A673 (cell line): ENCODE data around the gene SPRR1B.

ENCODE experiments used
- EZH2 ChIP-seq: fragments of 200-600 bp; sonication (generic); IDR thresholded peaks from 2 replicates; pipeline ENCODE4 v1.6.1; 2017; ENCODE audit warnings: borderline replicate concordance, low read depth, mild to moderate bottlenecking, mixed read lengths, antibody characterized with exemption, low read length; ENCODE audit not compliant: poor library complexity, severe bottlenecking
- TF ChIP-seq, protein P1 (sequence below): fragments of 300-800, 200-600 bp; sonication (generic); conservative IDR thresholded peaks from 2 replicates; pipeline ENCODE4 v1.5.1; 2017; ENCODE audit warnings: low read depth, mild to moderate bottlenecking, antibody characterized with exemption, low read length, moderate library complexity, mixed read lengths

DNA sequence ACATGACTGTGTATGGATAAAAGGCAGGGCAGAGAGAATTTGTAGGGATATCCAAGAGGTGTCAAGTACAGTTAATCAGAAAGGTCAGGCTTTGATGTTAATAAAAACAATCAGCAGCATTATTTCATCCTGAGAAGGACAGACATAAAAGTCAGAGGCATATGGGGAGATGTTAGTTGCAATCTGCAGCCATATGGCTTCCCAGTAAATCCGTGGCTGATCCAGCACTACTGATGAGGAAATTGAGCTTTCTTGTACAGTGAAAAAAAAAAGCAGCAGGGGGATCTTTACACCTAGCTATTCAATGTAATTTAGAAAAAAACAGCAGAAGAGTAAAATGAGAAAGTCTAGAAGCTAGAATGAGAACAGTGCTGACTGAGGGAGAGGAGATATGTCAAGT is 2.2 kb upstream of the SPRR1B start:
- TF ChIP-seq, protein P1, sequence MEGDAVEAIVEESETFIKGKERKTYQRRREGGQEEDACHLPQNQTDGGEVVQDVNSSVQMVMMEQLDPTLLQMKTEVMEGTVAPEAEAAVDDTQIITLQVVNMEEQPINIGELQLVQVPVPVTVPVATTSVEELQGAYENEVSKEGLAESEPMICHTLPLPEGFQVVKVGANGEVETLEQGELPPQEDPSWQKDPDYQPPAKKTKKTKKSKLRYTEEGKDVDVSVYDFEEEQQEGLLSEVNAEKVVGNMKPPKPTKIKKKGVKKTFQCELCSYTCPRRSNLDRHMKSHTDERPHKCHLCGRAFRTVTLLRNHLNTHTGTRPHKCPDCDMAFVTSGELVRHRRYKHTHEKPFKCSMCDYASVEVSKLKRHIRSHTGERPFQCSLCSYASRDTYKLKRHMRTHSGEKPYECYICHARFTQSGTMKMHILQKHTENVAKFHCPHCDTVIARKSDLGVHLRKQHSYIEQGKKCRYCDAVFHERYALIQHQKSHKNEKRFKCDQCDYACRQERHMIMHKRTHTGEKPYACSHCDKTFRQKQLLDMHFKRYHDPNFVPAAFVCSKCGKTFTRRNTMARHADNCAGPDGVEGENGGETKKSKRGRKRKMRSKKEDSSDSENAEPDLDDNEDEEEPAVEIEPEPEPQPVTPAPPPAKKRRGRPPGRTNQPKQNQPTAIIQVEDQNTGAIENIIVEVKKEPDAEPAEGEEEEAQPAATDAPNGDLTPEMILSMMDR = no peak
- TF ChIP-seq EZH2 = no peak
